Hepatocyte (in vitro differentiated cells): ENCODE measurements around the gene IGSF9. TPM values are rescaled to one million over a fixed set of nuclear protein-coding genes. Genes with fewer than 3 reads are reported as not detected.

Experiments used
- DNase-seq: peaks from one replicate; pipeline ENCODE4 v3.0.0-alpha.2; 2016; ENCODE audit warnings: low spot score
- H2AFZ ChIP-seq: fragments of 200-600 bp; sonication (generic); 2 replicates; pipeline ENCODE4 v1.6.0; 2016; ENCODE audit warnings: antibody characterized with exemption, mild to moderate bottlenecking
- H3K27ac ChIP-seq: fragments of 200-600 bp; sonication (generic); 2 replicates; pipeline ENCODE4 v1.5.1; 2016; ENCODE audit warnings: mild to moderate bottlenecking
- H3K27me3 ChIP-seq: fragments of 200-600 bp; sonication (generic); 2 replicates; pipeline ENCODE4 v1.6.1; 2016
- H3K36me3 ChIP-seq: fragments of 200-600 bp; sonication (generic); replicated peaks from 2 replicates; pipeline ENCODE4 v1.5.1; 2016; ENCODE audit warnings: low read depth; ENCODE audit not compliant: insufficient read depth
- H3K4me1 ChIP-seq: fragments of 200-600 bp; sonication (generic); 2 replicates; pipeline ENCODE4 v1.5.1; 2016; ENCODE audit warnings: mild to moderate bottlenecking, moderate library complexity; ENCODE audit not compliant: insufficient read depth
- H3K4me2 ChIP-seq: fragments of 200-600 bp; sonication (generic); 2 replicates; pipeline ENCODE4 v1.6.0; 2016
- H3K4me3 ChIP-seq: fragments of 200-600 bp; sonication (generic); 2 replicates; pipeline ENCODE4 v1.5.1; 2016; ENCODE audit warnings: mild to moderate bottlenecking
- H3K79me2 ChIP-seq: fragments of 200-600 bp; sonication (generic); 2 replicates; pipeline ENCODE4 v1.6.0; 2017; ENCODE audit warnings: mild to moderate bottlenecking
- H3K9me2 ChIP-seq: fragments of 200-600 bp; sonication (generic); replicated peaks from 2 replicates; pipeline ENCODE4 v1.6.0; 2017; ENCODE audit warnings: mild to moderate bottlenecking; ENCODE audit not compliant: insufficient read depth
- H3K9me3 ChIP-seq: fragments of 200-600 bp; sonication (generic); 2 replicates; pipeline ENCODE4 v1.5.1; 2016; ENCODE audit warnings: low read depth, mild to moderate bottlenecking
- H4K20me1 ChIP-seq: fragments of 200-600 bp; sonication (generic); 2 replicates; pipeline ENCODE4 v1.6.0; 2016; ENCODE audit warnings: mild to moderate bottlenecking; ENCODE audit not compliant: insufficient read depth, poor library complexity, severe bottlenecking
- EZH2 ChIP-seq: fragments of 200-600 bp; sonication (generic); IDR thresholded peaks from 2 replicates; pipeline ENCODE4 v1.6.1; 2016; ENCODE audit warnings: antibody characterized with exemption, mild to moderate bottlenecking, borderline replicate concordance
- EZH2phosphoT487 ChIP-seq: fragments of 200-600 bp; sonication (generic); IDR thresholded peaks from one replicate; pipeline ENCODE4 v1.6.1; 2018; ENCODE audit warnings: antibody characterized with exemption, mild to moderate bottlenecking, low read depth, moderate library complexity; ENCODE audit not compliant: unreplicated experiment, severe bottlenecking
- WGBS: methylation state at CpG from one replicate; pipeline ENCODE4 v1.1.6; 2016; ENCODE audit warnings: low lambda C conversion rate; ENCODE audit errors: missing lambda C conversion rate; 5-methylcytosine and 5-hydroxymethylcytosine counted together
- polyA plus RNA-seq: library from polyadenylated mRNA; unstranded; fragments of >200 nt; fragmentation: Nextera tagmentation; extraction: Ambion mirVana; gene quantifications from 2 replicates; pipeline ENCODE4 v1.2.1, GENCODE V29; 2016
- total RNA-seq: library from RNA; depleted of rRNA; stranded (reverse); fragments of >200 nt; gene quantifications from 2 replicates; pipeline ENCODE4 v1.2.3, GENCODE V29; 2014
- TF ChIP-seq, protein P1 (sequence below): fragments of 200-600 bp; sonication (generic); IDR thresholded peaks from 2 replicates; pipeline ENCODE4 v1.5.1; 2016; ENCODE audit warnings: antibody characterized with exemption, mild to moderate bottlenecking; ENCODE audit not compliant: poor library complexity

The IGSF9 gene
- total and polyA plus RNA-seq, 2 experiments from 2014 or later, result 8.2 to 22.5 TPM

DNA sequence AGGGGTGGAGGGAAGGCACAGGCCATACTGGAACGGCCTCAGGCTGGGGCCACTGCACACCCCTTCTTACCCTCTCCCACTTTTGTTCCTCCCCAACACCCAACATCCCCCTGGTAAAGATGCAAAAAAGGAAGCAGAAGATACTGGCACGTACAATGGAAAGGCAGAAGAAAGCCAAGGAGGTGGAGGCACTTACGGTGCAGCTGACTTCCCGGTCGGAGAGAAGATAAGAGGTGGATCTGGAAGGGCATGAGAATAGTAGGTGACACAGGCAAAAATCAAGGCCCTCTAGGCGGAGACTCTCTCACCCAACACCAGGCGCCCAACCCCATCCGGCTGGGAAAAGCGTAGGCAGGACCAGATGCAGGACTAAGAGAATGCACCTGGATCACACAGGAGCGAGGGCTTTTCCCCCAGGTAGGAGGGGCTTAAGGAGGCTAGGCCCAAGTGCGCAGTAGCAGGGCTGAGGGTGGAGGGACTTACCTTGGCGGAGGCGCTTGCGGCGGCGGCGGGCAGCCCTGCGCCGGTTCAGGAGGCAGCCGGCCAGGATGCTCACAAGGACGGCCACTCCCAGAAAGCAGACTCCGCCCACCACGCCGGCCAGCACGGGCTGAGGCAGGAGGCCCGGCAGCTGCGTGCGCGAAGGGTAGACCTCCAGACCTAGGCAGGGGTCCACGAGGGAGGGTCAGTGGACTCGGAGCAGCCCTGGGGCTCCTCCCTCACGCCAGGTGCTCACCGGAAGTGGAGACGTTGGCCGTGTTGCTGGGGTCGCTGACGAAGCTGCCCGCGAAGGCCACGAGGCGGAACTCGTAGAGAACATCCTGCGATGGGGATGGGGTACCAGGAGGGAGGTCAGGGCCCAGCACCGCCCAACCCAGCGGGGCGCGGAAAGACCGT is 16.0 kb downstream of the IGSF9 start:
- WGBS, result 86% methylated on average over 43 of the region's 48 CpGs
- H3K4me2 ChIP-seq, result no peak overlapping the region
- H2AFZ ChIP-seq, result no peak overlapping the region
- H3K79me2 ChIP-seq, result peaks cover 6% of the 10 kb centered on the region
- TF ChIP-seq EZH2phosphoT487 (no peak), EZH2 (no peak)
- TF ChIP-seq, protein P1, sequence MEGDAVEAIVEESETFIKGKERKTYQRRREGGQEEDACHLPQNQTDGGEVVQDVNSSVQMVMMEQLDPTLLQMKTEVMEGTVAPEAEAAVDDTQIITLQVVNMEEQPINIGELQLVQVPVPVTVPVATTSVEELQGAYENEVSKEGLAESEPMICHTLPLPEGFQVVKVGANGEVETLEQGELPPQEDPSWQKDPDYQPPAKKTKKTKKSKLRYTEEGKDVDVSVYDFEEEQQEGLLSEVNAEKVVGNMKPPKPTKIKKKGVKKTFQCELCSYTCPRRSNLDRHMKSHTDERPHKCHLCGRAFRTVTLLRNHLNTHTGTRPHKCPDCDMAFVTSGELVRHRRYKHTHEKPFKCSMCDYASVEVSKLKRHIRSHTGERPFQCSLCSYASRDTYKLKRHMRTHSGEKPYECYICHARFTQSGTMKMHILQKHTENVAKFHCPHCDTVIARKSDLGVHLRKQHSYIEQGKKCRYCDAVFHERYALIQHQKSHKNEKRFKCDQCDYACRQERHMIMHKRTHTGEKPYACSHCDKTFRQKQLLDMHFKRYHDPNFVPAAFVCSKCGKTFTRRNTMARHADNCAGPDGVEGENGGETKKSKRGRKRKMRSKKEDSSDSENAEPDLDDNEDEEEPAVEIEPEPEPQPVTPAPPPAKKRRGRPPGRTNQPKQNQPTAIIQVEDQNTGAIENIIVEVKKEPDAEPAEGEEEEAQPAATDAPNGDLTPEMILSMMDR, result no peak
- DNase-seq, result no peak
- H3K4me1 ChIP-seq, result peaks cover 10% of the 10 kb centered on the region
- no peaks in the 10 kb centered on the region for H3K9me3 ChIP-seq
- H4K20me1 ChIP-seq, result no peaks in the 10 kb centered on the region
- no peak overlapping the region for H3K4me3 ChIP-seq
- H3K36me3 ChIP-seq, result no peaks in the 10 kb centered on the region
- no peaks in the 10 kb centered on the region for H3K27me3 ChIP-seq
- no peaks in the 10 kb centered on the region for H3K9me2 ChIP-seq
- H3K27ac ChIP-seq, result no peak overlapping the region

DNA sequence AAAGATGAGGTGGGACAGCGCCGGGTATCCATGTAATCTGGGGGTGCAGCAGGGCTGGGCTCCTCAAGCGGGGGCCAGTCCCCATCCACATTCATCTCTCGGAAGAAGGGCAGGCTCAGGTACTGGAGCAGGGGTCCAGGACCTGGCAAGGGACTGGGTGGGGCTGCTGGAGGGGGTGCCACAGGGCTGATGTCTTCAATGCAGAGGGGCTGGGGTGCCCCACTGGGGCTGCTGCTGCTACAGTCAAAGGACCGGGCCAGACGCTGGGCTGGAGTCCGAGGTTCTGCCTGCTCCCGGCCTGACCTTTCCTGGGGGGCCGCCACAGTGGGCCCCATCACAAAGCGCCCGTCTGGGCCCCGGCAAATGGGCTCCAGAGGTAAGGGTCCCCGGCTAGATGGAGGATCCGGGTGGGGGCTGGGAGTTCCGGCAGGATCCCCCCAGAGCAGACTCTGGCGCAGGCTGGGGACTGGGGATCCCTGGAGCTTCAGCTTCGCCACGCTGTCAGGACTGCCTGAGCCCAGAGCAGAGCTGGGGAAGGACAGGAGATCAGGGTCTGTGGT is 16.8 kb downstream of the IGSF9 start:
- H3K9me3 ChIP-seq, result no peaks in the 10 kb centered on the region
- no peaks in the 10 kb centered on the region for H3K9me2 ChIP-seq
- no peak overlapping the region for H2AFZ ChIP-seq
- H3K4me2 ChIP-seq, result no peak overlapping the region
- H3K27ac ChIP-seq, result no peak overlapping the region
- H3K36me3 ChIP-seq, result no peaks in the 10 kb centered on the region
- 97% methylated on average over 18 of the region's 18 CpGs for WGBS
- peaks cover 14% of the 10 kb centered on the region for H3K4me1 ChIP-seq
- no peaks in the 10 kb centered on the region for H4K20me1 ChIP-seq
- no peak overlapping the region for H3K4me3 ChIP-seq
- TF ChIP-seq, protein P1, result no peak
- no peak for TF ChIP-seq EZH2
- no peak for TF ChIP-seq EZH2phosphoT487
- DNase-seq, result no peak
- no peaks in the 10 kb centered on the region for H3K27me3 ChIP-seq
- H3K79me2 ChIP-seq, result peaks cover 6% of the 10 kb centered on the region

DNA sequence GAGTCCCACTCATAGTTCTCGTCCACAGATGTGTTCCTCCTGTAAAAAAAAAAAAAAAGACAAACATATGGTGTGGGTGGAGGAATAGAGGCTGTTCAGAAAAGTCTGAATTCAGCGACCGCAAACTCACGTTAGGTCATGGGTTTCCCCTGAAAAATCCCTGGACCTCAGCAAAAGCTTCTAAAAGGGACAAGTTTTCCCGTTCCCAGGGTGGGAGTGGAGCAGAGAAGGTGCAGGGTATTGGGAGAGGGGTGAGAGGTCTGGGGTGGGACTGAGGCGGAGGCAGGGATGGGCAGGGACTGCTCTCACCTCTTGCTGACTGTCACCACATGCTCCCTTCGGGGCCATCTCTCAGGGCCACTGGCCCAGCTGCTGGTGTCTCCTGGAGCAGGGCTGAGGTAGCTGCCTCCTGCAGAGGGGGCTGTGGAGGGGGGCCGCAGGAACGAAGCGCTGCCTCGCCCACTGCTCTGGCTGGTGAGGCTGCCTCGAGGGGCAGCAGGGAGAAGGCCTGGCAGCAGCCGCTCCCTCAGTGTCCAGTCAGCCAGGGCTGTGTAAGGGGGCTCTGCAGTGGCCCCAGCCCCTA is 17.5 kb downstream of the IGSF9 start:
- DNase-seq, result no peak
- H3K4me2 ChIP-seq, result no peak overlapping the region
- H3K79me2 ChIP-seq, result peaks cover 11% of the 10 kb centered on the region
- no peaks in the 10 kb centered on the region for H4K20me1 ChIP-seq
- H3K27me3 ChIP-seq, result no peaks in the 10 kb centered on the region
- no peak overlapping the region for H2AFZ ChIP-seq
- peaks cover 16% of the 10 kb centered on the region for H3K4me1 ChIP-seq
- H3K4me3 ChIP-seq, result no peak overlapping the region
- 83% methylated on average over 12 of the region's 13 CpGs for WGBS
- no peaks in the 10 kb centered on the region for H3K9me2 ChIP-seq
- TF ChIP-seq EZH2phosphoT487, result no peak
- TF ChIP-seq, protein P1, result no peak
- no peaks in the 10 kb centered on the region for H3K36me3 ChIP-seq
- H3K27ac ChIP-seq, result no peak overlapping the region
- H3K9me3 ChIP-seq, result no peaks in the 10 kb centered on the region
